Vagina (tissue), 2 donors: ENCODE results near the gene PRX. TPM values are rescaled to one million over a fixed set of nuclear protein-coding genes. Genes with fewer than 3 reads are reported as not detected.

Experiments used
- DNase-seq, 2 donors: peaks; one replicate each; pipeline ENCODE4 v3.0.0-alpha.2; 2017; ENCODE audit errors: extremely low spot score in 2 of 2
- H3K27ac ChIP-seq: fragments of 200-600 bp; sonication (generic); one replicate; pipeline ENCODE4 v1.5.1; 2019
- H3K27me3 ChIP-seq: fragments of 200-600 bp; sonication (generic); one replicate; pipeline ENCODE4 v1.5.1; 2019
- H3K36me3 ChIP-seq, 2 donors: fragments of 200-600 bp; sonication (generic); one replicate each; pipeline ENCODE4 v1.5.1; 2017 to 2019
- H3K4me1 ChIP-seq: fragments of 200-600 bp; sonication (generic); one replicate; pipeline ENCODE4 v1.5.1; 2019
- H3K4me3 ChIP-seq, 2 donors: fragments of 200-600 bp; sonication (generic); 1 replicate in 1 of 2; 2 replicates in 1 of 2; pipeline ENCODE4 v1.5.1; 2016 to 2019
- H3K9me3 ChIP-seq: fragments of 200-600 bp; sonication (generic); one replicate; pipeline ENCODE4 v1.5.1; 2019
- POLR2A ChIP-seq, 2 donors: fragments of 450-650 bp; IDR thresholded peaks; one replicate each; pipeline ENCODE4 v1.6.1; 2017; ENCODE audit warnings: antibody characterized with exemption in 2 of 2, mild to moderate bottlenecking in 2 of 2, moderate library complexity in 2 of 2
- POLR2AphosphoS5 ChIP-seq, 2 donors: sonication (generic); formaldehyde crosslinking; IDR thresholded peaks; one replicate each; pipeline ENCODE4 v1.9.0; 2017; ENCODE audit warnings: antibody characterized with exemption in 2 of 2, mild to moderate bottlenecking in 2 of 2, low read depth in 1 of 2; ENCODE audit not compliant: insufficient read depth in 1 of 2
- intact Hi-C: fragments of 100-400 bp; cut with DNase I; formaldehyde crosslinking; loops from one replicate; pipeline ENCODE4 v1.15.1; 2023
- total RNA-seq: library from RNA; depleted of rRNA; stranded (reverse); fragments of >200 nt; gene quantifications from one replicate; pipeline ENCODE4 v1.2.3, GENCODE V29; 2016
- TF ChIP-seq, protein P1 (sequence below), 3 experiments: fragments of 450-650 bp in 2 of 3; fragments of 200-600 bp in 1 of 3; sonication (generic) in 1 of 3; IDR thresholded peaks; one replicate each; pipeline ENCODE4 v1.5.1; 2017 to 2019; ENCODE audit warnings: antibody characterized with exemption in 3 of 3, mild to moderate bottlenecking in 2 of 3, moderate library complexity in 2 of 3

Gene PRX
- total RNA-seq, 1 donor from 2014 or later, result 3.2 TPM

DNA sequence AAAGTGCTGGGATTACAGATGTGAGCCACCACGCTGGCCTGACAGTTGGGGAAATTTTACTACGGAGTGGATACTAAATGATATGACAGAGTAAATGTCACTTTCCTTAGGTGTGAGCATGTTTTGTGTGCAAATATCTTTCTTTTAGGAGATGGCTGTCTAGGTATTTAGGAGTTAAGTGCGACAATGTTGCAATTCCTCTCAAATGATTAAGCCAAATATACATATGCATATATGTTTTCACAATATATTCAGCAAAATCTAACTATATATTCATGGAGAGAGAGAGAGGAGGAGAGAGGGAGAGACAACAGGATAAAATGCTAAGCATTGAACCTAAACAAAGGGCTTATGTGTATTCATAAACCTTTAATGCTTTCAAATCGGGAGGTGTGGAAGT is 36.3 kb upstream of the PRX start:
- intact Hi-C loops, result no loop called here
- no peak for DNase-seq
- H3K9me3 ChIP-seq, result no peaks in the 10 kb centered on the region
- H3K27me3 ChIP-seq, result no peaks in the 10 kb centered on the region
- peaks cover 0 to 15% of the 10 kb centered on the region in 2 donors for H3K36me3 ChIP-seq
- H3K4me1 ChIP-seq, result peaks cover 5% of the 10 kb centered on the region
- no peak overlapping the region for H3K27ac ChIP-seq
- TF ChIP-seq POLR2AphosphoS5 (IDR thresholded peaks at IDR 0.05; ENCODE audit: insufficient read depth in 1 of 2, low read depth in 1 of 2) (no peak), POLR2A (IDR thresholded peaks at IDR 0.05) (no peak)
- TF ChIP-seq, protein P1, sequence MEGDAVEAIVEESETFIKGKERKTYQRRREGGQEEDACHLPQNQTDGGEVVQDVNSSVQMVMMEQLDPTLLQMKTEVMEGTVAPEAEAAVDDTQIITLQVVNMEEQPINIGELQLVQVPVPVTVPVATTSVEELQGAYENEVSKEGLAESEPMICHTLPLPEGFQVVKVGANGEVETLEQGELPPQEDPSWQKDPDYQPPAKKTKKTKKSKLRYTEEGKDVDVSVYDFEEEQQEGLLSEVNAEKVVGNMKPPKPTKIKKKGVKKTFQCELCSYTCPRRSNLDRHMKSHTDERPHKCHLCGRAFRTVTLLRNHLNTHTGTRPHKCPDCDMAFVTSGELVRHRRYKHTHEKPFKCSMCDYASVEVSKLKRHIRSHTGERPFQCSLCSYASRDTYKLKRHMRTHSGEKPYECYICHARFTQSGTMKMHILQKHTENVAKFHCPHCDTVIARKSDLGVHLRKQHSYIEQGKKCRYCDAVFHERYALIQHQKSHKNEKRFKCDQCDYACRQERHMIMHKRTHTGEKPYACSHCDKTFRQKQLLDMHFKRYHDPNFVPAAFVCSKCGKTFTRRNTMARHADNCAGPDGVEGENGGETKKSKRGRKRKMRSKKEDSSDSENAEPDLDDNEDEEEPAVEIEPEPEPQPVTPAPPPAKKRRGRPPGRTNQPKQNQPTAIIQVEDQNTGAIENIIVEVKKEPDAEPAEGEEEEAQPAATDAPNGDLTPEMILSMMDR (IDR thresholded peaks at IDR 0.05), result no peak
- H3K4me3 ChIP-seq, result no peak overlapping the region

DNA sequence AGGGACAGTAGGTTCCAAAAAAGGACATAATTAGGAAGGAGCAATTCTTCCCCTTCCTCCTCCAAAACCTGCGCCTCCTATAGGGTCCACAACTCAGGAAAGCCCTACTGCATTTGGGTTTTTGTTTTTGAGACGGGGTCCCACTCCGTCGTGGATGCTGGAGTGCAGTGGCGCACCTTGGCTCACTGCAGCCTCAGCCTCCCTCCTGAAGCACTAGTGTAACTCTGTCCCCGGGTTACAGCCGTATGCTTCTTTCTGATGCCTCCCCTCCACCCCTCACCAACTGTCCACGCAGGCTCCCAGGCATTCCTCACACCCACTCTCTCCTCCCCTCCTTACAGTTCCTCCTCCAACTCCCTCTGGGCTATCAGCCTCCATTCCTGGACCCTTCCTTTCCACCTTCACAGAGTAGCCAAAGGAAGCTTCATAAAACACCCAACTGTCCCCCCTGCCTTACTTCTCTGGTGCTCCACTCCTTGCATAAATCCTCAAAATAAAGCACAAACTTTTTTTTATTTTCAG is 33.1 kb upstream of the PRX start:
- H3K27me3 ChIP-seq, result no peaks in the 10 kb centered on the region
- peaks cover 0 to 22% of the 10 kb centered on the region in 2 donors for H3K36me3 ChIP-seq
- peaks cover 19% of the 10 kb centered on the region for H3K4me1 ChIP-seq
- no peak for TF ChIP-seq POLR2AphosphoS5 (IDR thresholded peaks at IDR 0.05; ENCODE audit: insufficient read depth in 1 of 2, low read depth in 1 of 2)
- H3K4me3 ChIP-seq, result no peak overlapping the region
- intact Hi-C loops, result no loop called here
- H3K9me3 ChIP-seq, result no peaks in the 10 kb centered on the region
- H3K27ac ChIP-seq, result no peak overlapping the region
- no peak for DNase-seq

DNA sequence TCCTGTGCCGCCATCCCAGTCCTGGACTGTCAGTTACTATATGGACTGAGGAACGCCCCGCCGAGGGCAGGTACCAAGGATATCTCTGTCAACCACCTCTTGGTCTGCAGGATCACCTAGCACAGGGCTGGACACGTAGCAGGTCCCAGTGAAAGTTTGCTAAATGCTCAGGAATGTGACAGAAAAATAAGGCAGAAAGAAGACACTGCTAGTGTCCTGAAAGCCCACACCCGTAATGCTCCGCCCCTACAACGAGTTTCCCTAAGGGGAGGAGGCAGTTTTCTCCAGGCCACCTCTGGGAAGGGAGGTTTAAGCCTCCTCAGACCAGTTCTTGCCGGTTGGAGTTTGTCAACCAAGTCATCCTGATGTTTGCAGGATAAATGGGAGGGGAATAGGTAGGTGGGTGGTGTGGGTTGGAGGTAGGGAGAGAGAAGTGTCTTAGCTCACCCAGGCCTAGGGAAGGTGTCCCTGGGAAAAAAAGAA is 32.6 kb upstream of the PRX start:
- Histone ChIP-seq H3K36me3 (peaks cover 0 to 27% of the 10 kb centered on the region in 2 donors), H3K9me3 (no peaks in the 10 kb centered on the region), H3K4me1 (peaks cover 24% of the 10 kb centered on the region), H3K27me3 (no peaks in the 10 kb centered on the region), H3K4me3 (no peak overlapping the region), H3K27ac (no peak overlapping the region)
- intact Hi-C loops, result no loop called here
- no peak for DNase-seq
- TF ChIP-seq, protein P1 (IDR thresholded peaks at IDR 0.05), result no peak
- TF ChIP-seq POLR2AphosphoS5 (IDR thresholded peaks at IDR 0.05; ENCODE audit: insufficient read depth in 1 of 2, low read depth in 1 of 2), result peak in 1 of 2 donors; percentile 14

DNA sequence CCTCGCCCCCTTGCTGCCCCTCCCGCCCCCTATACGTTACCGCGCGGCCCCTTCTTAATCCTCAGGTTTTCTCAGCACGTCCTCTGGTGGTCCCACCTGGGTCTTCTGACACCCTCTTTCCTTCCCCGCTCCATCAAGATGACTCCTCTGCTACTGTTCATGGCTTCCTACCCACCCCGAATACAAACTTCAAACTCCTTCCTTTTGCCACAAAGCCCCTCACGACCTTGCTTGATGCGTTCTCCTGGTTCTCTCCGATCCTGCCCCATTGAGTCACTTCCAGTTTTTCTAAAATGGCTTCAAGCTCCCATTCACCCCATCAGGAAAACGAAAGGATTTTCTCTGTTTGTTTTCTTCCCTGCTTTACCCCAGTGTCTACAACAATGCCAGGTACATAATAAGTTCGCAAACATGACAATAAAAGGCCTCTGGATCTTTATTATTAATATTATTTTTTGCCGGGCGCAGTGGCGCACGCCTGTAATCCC is 31.7 kb upstream of the PRX start:
- no peak for DNase-seq
- intact Hi-C loops, result no loop called here
- peaks cover 34% of the 10 kb centered on the region for H3K4me1 ChIP-seq
- TF ChIP-seq POLR2AphosphoS5 (IDR thresholded peaks at IDR 0.05; ENCODE audit: insufficient read depth in 1 of 2, low read depth in 1 of 2), result no peak
- peaks cover 0 to 35% of the 10 kb centered on the region in 2 donors for H3K36me3 ChIP-seq
- H3K4me3 ChIP-seq, result peak overlapping the region; percentile 77 to 94
- H3K9me3 ChIP-seq, result no peaks in the 10 kb centered on the region
- H3K27me3 ChIP-seq, result no peaks in the 10 kb centered on the region
- H3K27ac ChIP-seq, result peak overlapping the region; percentile 99

DNA sequence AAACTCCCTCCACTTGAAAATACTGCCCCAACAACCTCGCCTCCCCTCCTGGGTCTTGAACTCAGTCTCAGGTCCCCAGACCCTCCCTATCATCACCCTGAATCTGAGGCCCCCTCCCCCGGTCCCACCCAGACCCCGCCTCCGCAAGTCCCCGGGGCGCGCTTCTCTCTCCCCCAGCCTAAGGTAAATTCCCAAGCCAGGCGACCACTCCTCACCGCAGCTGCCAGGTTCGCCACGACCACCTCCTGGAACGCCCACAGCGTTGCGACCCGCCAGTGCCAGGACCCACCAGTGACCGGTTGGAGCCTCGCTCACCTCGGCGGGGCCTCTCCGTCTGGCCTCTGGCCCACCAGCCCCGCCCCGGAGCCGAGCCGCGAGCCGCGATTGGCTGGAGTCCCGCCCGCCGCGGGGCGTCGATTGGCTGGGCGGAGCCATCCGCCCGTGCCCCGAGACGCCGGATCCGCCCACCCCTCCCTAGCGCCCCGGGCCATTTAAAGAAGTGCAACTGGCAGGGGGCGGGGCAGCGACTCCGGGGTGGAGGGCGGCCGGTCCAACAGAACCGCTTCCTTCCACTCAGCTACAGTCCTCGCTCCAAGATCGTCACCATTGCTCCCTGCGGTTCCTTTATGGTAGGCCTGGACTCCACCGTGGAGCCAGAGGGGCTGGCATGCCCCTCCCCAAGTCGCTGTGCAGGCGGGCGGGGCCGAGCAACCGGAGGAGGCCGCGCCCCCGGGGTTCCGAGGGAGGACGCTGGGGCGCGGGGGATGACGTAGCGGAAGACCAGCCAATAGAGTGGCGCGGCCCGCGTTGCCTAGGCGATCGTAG is 31.0 kb upstream of the PRX start, which contains the start of gene SERTAD3:
SERTAD3 (minus strand) TSS at position 336 of the 825 bp plus-strand sequence. CDS start 2,255 bp downstream, outside the sequence.
- H3K36me3 ChIP-seq, result peaks cover 0 to 35% of the 10 kb centered on the region in 2 donors
- H3K9me3 ChIP-seq, result no peaks in the 10 kb centered on the region
- peak within 1 kb of the TSS; percentile 99 for H3K27ac ChIP-seq
- peak in 1 of 2 donors; percentile 98 for DNase-seq
- H3K27me3 ChIP-seq, result no peaks in the 10 kb centered on the region
- H3K4me3 ChIP-seq, result peak within 1 kb of the TSS; percentile 77 to 94
- intact Hi-C loops, result loop anchor here (2.0 kb wide), 1 partner anchor 23 kb away; no protein-coding TSS in a partner anchor
- TF ChIP-seq POLR2A (IDR thresholded peaks at IDR 0.05) (peak; percentile 30 to 98), POLR2AphosphoS5 (IDR thresholded peaks at IDR 0.05; ENCODE audit: insufficient read depth in 1 of 2, low read depth in 1 of 2) (peak; percentile 82 to 97)
- TF ChIP-seq, protein P1 (IDR thresholded peaks at IDR 0.05), result no peak
- peaks cover 34% of the 10 kb centered on the region for H3K4me1 ChIP-seq
